NCI-H526 (cell line): ENCODE data around the gene GCM1.
"Not testable (repeated sequence)": the region's sequence is repeated elsewhere in the genome, so short reads cannot be mapped to it uniquely, and the experiment has no call there.

Experiments used
- DNase-seq, 2 experiments: peaks; one replicate each; lab custom pipeline; 2025; lab: John Stamatoyannopoulos, UW

Gene GCM1, protein sequence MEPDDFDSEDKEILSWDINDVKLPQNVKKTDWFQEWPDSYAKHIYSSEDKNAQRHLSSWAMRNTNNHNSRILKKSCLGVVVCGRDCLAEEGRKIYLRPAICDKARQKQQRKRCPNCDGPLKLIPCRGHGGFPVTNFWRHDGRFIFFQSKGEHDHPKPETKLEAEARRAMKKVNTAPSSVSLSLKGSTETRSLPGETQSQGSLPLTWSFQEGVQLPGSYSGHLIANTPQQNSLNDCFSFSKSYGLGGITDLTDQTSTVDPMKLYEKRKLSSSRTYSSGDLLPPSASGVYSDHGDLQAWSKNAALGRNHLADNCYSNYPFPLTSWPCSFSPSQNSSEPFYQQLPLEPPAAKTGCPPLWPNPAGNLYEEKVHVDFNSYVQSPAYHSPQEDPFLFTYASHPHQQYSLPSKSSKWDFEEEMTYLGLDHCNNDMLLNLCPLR

DNA sequence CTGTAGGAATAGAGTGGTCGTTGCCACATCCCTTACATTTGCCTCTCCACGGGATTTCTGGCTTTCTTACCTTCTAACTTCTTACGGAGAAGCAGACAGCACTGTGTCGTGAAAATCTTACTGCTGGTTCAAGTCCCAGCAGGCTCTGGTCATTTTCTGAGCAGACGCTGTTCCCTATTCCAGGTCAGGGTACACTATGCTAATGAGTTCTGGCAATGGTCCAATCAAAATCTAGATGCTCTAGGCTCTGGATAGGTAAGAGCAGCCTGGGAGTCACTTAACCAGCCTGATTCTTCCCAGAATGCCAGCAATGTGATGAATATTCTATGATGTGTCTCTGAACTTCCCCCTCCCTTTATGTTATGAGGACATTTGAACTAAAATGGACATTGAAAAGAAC lies at the start of gene GCM1:
Gene GCM1 (minus strand): TSS at position 158 of the 400 bp plus-strand sequence. CDS start 3,209 bp downstream, outside the sequence.
- DNase-seq = no peak

DNA sequence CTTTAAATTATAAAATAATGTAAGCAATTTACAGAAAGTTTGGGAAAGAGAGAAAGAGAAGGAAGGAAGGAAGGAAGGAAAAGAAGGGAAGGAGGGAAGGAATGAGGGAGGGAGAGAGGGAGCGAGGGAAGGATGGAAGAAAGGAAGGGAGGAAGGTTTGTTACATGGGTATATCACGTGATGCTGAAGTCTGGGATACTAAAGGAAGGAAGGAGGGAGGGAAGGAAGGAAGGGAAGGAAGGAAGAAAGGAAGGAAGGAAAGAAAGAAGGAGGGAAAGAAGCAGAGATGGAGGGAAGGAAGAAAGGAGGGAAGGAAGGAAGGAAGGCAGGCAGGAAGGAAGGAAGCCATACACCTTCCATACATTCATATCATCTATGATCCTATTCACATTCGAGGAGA lies 48.9 kb upstream of the GCM1 start:
- no peak for DNase-seq

DNA sequence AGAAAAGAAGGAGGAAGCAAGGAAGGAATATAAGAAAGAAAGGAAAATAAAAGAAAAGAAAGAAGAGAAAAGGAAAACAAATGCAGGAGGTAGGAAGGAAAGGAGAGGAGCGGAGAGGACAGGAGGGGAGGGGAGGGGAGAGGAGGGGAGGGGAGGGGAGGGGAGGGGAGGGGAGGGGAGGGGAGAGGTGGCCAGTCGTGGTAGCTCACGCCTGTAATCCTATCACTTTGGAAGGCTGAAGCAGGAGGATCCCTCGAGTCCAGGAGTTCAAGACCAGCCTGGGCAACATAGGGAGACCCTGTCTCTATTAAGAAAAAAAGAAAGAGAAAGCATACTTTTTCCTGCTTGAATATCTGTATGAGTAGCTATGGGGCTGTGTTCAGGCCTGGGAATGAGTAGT lies 46.4 kb upstream of the GCM1 start:
- no peak for DNase-seq

DNA sequence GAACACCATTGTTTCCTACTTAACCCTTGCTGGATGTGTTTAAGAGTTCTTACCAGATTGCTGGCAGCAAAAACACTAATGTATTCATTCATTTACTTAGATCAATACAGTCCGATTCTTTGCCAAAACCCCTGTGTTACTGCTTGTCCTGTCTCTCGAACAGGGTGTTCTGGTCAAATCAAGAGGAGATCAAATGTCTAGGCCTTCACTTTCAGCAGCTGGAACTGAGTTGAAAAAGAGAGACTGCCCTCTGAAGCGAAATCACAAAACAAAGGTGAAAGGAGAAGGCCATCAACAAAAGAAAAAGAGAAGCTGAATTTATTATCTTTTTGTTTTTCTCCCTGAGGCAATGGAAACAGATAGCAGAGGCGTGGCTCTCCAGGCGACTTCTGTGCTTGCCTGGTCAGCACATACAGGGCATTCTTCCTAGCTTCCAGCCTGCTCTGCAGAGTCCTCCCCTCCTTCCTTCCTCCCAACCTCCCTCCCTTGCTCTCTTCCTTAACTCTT lies 44.1 kb upstream of the GCM1 start:
- DNase-seq = peak; percentile 54 to 62

DNA sequence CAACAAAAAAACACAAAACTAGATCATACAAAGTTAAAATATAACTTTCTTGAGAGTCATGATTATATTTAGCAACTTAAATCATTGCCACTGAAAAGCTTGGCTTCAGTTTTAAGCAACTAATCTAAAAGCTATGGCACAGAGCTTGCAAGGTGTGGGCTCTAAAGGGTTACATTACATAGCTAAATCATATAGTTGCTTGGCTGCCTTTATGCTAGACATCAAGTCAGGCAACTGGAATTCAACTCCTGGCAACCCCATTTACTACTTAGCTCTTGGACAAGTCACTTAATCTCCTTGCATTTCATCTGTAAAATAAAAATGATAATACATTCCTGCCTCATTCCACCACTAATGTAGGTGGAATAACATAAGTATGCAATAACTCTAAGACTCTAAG lies 40.9 kb upstream of the GCM1 start:
- DNase-seq = no peak

DNA sequence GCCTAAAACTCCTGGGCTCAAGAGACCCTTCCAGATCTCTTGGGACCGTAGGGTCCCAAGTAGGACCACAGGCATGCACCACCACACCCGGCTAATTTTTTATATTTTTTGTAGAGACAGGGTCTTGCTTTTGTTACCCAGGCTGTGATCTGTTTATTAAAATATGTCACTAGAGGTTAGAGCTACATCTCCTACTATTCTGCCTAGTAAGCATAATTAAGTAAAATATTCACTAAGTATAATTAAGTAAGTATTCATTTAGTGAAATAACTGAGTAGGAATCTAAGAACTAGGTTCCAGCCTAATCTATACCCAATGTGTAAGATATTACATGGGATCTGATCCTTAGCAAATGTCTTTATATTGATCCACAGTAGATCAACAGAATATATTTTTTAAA lies 40.2 kb upstream of the GCM1 start:
- DNase-seq = no peak

DNA sequence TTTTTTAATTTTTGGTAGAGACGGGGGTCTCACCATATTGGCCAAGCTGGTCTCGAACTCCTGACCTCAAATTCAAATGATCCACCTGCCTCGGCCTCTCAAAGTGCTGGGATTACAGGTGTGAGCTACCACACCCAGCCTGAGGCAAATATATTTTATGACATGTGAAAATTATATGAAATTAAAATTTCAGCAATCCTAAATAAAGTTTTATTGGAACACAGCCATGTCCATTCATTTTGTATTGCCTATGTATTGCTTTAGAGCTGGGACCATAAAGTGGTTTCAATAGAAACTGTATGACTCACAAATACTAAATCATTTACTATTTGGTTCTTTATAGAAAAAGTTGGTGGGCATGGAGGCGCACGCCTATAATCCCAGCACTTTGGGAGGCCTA lies 32.0 kb upstream of the GCM1 start:
- no peak for DNase-seq

DNA sequence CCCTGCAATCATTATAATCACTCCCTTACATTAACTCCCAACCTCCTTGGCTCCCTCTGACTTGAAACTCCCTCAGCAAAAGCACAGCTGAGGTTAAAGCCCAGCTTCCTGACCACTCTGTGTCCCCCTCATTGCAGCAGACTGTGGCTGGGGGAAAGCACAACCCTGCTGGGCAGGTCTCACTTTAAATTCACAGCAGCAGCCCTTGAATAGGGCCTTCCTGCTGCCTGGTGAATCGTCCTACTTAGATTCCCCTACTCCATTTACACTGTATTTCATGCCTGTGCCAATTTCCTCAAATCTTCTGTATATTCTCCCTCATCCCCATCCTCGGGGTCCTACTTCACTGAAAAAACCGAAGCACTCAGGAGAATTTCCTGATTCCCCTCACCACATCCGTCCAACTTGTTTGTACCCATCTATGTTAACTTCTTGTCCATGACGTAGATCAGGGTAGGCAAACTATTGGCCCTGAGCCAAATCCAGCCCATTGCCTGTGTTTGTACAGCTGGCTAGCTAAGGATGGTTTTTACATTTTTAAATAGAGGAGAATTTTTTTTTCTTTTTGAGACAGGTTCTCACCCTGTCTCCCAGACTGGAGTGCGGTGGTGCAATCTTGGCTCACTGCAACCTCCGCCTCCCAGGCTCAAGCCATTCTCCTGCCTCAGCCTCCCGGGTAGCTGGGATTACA lies 31.5 kb upstream of the GCM1 start:
- DNase-seq = peak in 1 of 2 experiments; percentile 47

DNA sequence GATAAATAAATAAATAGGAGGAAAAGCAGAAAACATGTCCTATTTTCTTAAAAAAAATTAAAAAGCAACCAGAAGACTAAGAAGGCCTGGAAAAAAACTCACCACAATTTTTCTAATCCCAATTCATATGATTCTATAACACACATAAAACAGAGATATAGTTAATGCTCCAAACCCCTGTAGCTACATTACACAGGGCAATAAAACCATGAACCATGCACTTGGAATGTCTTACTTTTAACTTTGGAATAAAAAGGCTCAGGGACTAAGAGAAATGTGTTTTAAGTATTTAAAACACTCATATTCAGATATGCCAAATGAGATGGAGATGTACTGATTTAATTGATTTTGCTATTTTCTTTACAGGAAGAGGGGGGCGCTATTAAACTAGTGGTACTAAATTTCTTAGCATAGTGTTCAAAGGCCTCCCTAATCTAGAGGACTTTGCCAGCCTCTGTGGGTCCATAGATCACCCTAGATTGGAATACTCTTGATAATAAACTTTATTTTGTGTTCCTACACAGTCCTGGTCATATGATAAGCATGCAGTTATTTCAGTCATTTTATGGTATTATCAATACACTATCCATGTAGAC lies 30.3 kb upstream of the GCM1 start:
- DNase-seq = no peak

DNA sequence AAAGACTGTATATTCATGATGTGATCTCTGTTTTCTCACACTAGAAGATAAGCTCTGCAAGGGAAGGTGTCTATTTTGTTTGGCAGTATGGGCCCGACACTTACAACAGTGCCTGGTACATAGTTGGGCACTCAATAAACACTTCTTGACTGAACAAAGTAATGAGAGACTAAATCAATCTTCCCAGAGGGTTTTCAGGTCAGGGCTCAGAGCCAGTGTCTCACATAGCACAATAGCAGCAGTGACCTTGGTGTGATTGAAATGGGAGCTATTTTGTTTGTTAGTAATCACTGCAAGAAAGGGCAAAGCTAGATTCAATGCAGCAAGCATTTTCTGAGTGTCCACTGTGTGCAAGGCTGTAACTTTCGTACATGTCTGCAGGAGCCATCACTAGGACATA lies 26.4 kb upstream of the GCM1 start:
- no peak for DNase-seq

DNA sequence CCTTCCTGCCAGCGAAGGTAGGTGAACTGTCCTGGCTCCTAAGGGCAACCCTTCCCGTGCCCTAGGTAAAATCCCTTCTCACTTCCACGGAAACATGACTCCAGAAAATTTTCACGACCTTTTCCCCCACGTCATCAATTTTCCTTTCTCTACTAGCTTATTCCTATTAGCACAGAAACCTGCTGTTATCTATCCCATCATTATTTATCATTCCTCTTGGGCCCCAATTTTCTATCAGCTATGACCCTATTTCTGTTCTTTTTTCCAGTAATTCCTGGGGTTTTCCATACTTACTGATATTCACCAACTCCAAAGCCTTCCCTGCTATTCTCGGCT lies 23.8 kb upstream of the GCM1 start:
- DNase-seq = no peak

DNA sequence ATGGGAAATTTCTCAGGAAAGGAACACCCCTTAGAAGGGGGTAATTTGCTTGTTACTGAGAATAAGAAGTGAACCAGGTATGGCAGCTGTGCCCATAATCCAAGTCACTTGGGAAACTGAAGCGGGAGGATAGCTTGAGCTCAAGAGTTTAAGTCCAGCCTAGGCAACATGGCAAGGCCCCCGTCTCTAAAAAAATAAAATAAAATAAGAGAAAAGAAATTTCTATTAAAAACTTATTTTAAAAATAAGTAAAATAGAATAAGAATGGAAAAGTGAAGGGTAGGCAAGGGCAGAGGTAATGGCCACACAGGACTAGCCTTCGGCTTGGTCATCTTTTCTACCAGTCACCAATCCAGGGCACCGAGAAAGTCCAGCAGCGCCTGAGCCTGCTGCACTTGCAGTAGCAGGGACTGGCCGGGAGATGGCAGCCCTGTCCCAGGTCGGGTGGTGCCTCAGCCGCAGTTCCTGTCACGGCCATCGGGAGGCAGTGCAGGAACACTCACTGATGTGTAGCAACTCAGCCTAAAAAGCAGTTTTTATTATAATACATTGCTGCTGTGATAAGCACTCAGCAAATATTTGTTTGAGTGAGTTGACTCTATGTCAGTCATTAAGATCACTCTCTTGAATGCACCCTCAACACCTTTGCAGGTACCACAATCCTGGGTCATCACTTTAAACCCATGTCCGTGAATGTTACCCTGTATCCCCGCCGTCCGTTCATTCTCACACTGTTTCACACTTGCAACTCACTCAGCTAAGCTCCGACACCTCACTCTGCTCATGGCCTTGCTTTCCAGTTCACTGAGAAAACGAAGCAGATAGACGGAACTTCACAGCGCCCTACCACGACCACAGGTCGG lies 23.2 kb upstream of the GCM1 start:
- peak; percentile 34 to 86 for DNase-seq

DNA sequence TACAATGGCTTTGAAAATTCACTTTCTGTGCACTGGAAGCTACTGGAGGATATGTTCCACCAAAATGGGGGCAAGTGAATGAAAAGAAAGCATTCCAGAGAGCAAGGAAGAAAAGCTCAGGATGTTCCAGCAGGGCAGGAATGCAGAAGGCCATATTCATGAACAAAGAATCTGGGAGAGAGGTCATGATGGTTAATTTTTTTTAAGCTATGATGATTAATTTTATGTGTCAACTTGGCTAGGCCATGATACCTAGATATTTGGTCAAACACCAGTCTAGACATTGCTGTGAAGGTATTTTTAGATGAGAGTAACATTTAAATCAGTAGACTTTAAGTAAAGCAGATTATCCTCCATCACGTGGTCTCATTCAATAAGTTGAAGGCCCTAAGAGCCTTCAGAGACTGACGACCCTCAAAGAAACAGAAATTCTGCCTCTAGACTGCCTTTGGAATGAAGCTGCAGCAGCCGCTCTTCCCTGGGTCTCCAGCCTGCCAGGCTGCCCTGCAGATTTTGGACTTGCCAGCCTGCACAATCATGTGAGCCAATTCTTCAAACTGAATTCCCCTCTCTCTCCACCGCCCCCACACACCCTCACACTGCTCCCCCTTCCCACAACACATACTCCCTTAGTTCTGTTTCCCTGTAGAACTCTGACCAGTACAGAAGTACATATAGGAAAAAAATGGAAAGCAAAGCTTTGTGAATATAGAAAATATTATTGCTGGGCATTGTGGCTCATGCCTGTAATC lies 20.1 kb upstream of the GCM1 start:
- DNase-seq = no peak

DNA sequence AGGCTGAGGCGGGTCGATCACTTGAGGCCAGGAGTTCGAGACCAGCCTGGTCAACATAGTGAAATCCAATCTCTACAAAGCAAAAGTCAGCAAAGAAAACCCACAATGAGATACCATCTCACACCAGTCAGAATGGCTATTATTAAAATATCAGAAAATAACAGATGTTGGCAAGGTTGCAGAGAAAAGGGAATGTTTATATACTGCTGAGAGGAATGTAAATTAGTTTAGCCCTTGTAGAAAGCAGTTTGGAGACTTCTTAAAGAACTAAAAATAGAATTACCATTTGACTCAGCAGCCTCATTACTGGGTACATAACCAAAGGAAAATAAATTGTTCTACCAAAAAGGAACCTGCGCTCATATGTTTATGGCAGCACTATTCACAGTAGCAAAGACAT lies 16.7 kb upstream of the GCM1 start:
- no peak for DNase-seq

DNA sequence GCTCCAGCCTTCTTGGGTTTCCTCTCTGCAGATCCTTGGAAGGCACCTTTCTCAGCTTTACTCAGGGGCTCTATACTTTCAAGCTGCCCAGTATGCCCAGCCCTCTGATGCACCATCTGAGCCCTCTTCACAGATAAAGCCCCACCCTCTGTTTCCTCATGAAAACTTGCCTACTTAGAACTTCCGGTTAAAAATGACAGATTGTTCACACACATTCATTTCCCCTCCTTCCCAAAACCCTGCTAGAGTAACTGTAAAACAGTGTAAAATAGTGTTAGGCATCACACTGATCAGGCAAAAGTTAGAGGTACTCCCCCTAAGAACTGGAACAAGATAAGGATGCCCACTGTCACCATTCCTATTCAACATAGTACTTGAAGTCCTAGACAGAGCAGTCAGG lies 14.0 kb upstream of the GCM1 start:
- no peak for DNase-seq

DNA sequence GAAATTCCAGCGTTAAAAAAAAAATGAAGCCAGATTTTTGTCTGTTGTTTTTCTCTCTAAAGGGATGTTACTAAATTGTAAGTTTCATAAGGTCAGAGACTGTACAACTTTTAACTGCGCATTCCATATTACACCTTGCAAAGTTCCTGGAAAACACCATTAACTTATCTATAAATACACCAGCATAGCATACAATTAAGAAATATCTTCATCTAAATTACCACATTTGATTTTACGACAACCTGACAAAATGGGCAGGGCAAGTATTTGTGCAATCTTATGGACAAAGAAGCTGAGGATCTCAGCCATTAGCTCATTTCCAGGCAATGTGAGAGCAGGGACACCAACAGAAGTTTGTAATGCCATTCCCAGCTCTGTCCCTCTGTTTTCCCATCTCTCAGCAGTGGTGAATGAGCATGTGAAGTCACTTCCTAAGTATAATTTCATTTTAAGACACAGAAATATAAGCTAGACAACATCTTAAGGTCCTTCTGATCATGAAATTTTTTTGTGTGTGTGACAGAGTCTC lies 12.9 kb upstream of the GCM1 start:
- no peak for DNase-seq

DNA sequence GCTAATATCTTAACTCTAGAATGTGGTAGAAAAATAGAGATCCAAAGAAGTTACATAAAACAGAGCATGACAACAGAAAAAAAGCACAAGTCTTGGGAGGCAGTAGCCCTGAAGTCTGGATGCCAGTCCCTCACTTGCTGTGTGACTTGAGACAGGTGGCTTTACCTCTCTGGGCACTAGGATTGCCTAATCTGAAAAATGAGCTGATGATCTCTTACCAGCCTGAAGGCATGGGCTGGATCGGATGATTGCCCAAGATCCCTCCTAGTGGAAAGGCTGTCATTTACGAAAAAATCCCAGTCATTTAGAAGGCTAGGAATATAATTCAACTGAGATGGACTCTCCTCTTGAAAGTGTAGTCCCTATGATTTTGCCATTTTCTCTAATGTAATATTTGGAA lies 10.9 kb upstream of the GCM1 start:
- DNase-seq = peak in 1 of 2 experiments; percentile 4

DNA sequence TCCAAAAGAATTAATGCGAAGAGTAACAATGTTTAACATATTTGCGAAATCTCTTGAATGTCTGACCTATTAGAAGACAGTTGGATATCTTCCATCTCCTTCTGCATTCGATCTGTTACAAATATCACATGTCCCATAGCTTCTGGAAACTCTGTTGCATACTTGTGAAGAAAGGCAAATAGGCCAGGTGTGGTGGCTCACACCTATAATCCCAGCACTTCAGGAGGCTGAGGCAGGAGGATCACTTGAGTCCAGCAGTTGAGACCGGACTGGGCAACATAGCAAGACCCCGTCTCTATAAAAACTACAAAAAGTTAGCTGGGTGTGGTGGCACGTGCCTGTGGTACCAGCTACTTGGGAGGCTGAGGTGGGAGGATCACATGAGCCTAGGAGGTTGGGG lies 9.4 kb upstream of the GCM1 start:
- not testable (repeated sequence) for DNase-seq

DNA sequence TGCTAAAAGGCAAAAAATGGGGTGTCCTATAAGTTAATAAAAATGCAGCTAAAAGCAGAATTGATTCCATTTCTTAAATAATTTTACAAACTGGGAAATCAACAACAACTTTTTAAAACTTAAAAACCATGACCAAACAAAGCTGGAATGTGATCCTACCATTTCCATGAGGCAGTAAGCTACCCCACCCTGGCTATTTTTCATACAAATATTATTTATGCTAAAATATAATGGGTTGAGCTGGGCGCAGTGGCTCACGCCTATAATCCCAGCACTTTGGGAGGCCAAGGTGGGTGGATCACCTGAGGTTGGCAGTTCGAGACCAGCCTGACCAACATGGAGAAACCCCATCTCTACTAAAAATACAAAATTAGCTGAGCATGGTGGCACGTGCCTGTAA lies 6.6 kb upstream of the GCM1 start:
- DNase-seq = not testable (repeated sequence)

DNA sequence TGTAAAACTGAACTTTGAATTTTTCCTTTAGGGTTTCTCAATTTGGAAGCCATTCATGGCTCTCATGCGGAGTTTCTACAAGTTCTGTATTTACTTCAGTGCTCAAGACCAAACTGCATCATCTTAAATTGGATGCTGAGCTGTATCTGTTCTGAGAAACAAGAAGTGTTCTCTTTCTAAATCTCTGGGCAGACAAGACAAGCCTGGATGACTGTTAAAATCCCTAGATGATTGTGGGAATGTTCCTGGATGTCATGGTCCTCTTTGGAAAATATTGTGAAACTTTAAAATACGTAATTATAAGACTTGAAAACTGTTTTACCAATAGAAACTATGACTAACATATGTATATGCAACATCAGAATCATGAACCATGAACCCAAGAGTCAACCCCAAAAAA lies 6.2 kb upstream of the GCM1 start:
- no peak for DNase-seq

DNA sequence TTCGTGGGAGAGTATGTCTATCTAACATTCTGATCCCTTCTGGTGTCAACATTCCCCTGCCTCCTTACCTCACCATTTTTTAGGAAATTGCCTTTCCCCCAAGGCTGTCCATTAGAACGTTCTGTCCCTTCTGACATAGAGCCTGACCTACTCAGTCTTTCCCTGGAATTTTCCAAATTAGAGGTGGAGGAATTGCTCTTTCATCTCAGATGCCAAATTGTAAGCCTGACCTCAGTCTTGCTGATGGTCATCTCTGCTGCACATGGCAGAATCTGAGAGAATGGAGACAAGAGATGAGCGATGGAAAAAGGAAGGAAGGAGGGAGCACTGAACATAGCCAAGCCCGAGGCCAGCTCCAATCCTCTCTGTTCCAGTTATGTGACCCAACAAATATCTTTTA lies 5.4 kb upstream of the GCM1 start:
- DNase-seq = no peak
